NCI-H524 (cell line): ENCODE data around the gene CELF4.
A peak's percentile ranks its signal among the peaks of the same experiment; 100 is the strongest.

Source experiments
- DNase-seq, 2 experiments: peaks; one replicate each; lab custom pipeline; 2025; lab: John Stamatoyannopoulos, UW

The CELF4 gene

GRCh38 chr18:37318360-37319355, 246.9 kb downstream of the CELF4 start:
- peak in 1 of 2 experiments; percentile 25 for DNase-seq

GRCh38 chr18:37317486-37317885, 248.1 kb downstream of the CELF4 start:
- no peak for DNase-seq

- DNase-seq, result no peak
Measured at GRCh38 chr18:37316468-37316867, 249.1 kb downstream of the CELF4 start.

- DNase-seq, result no peak
Measured at GRCh38 chr18:37315935-37316334, 249.7 kb downstream of the CELF4 start.

- DNase-seq, result no peak
Measured at GRCh38 chr18:37314534-37314933, 251.1 kb downstream of the CELF4 start.

GRCh38 chr18:37313624-37314023, 252.0 kb downstream of the CELF4 start:
- peak in 1 of 2 experiments; percentile 65 for DNase-seq

- no peak for DNase-seq
Measured at GRCh38 chr18:37309861-37310260, 255.7 kb downstream of the CELF4 start.

- DNase-seq, result peak in 1 of 2 experiments; percentile 21
Measured at GRCh38 chr18:37309059-37309458, 256.5 kb downstream of the CELF4 start.

- DNase-seq, result no peak
Measured at GRCh38 chr18:37307181-37307580, 258.4 kb downstream of the CELF4 start.

GRCh38 chr18:37306432-37306831, 259.2 kb downstream of the CELF4 start:
- DNase-seq, result no peak

GRCh38 chr18:37305066-37305465, 260.5 kb downstream of the CELF4 start:
- peak; percentile 53 to 62 for DNase-seq

- DNase-seq, result no peak
Measured at GRCh38 chr18:37304012-37304680, 261.5 kb downstream of the CELF4 start.

GRCh38 chr18:37303009-37303408, 262.6 kb downstream of the CELF4 start:
- no peak for DNase-seq

- no peak for DNase-seq
Measured at GRCh38 chr18:37302519-37302918, 263.1 kb downstream of the CELF4 start.

GRCh38 chr18:37299471-37300304, 265.9 kb downstream of the CELF4 start:
- DNase-seq, result peak in 1 of 2 experiments; percentile 54

GRCh38 chr18:37298816-37299215, 266.8 kb downstream of the CELF4 start:
- no peak for DNase-seq

GRCh38 chr18:37297106-37297505, 268.5 kb downstream of the CELF4 start:
- peak; percentile 39 to 73 for DNase-seq

- peak in 1 of 2 experiments; percentile 17 for DNase-seq
Measured at GRCh38 chr18:37294951-37295350, 270.6 kb downstream of the CELF4 start.

GRCh38 chr18:37293359-37293758, 272.2 kb downstream of the CELF4 start:
- DNase-seq, result no peak

- no peak for DNase-seq
Measured at GRCh38 chr18:37289423-37289822, 276.2 kb downstream of the CELF4 start.

GRCh38 chr18:37287601-37288000, 278.0 kb downstream of the CELF4 start:
- no peak for DNase-seq

- no peak for DNase-seq
Measured at GRCh38 chr18:37286801-37287200, 278.8 kb downstream of the CELF4 start.
